ENCODE measurements around the gene FASTKD2. TPM values are rescaled to one million over a fixed set of nuclear protein-coding genes. Genes with fewer than 3 reads are reported as not detected.

FASTKD2 gene
- total and polyA plus RNA-seq, 2 of the 8 experiments (the other 6 are each of a cell fraction or from before 2014, with no cell fraction given): 35.7 to 38.5 TPM

DNA sequence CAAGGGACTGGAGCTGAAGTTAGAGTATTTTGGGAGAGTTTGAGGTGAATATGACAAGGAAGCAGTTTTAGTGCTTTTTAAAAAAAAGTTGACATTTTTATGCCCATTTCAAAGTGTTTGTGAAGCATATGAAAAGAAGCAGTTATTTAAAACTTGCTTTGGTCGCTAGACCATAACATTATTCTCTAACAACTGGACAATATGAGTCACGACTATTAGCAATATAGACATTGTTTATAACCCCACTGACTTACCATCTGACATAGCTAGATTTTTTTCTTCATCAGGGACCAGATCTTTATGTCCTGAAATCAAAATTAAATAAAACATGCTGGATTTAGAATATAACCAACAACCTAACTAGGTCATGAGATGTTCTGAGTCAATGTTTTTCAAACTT is 24.6 kb upstream of the FASTKD2 start (continued):
- TF ChIP-seq NANOG (IDR thresholded peaks at IDR 0.05; ENCODE audit: insufficient read depth, low read depth, low read length, poor library complexity, severe bottlenecking): no peak
- no peak for TF ChIP-seq JUN (IDR thresholded peaks at IDR 0.05; ENCODE audit: low read depth, low read length)

All from H1 (cell line).